GM12878 (cell line): ENCODE results near the gene PPP1R18. TPM values are rescaled to one million over a fixed set of nuclear protein-coding genes. Genes with fewer than 3 reads are reported as not detected.

Experiments used
- ATAC-seq: fragments of 200-7000 bp; cut with Tn5 transposase; 3 replicates; pipeline ENCODE4 v1.9.1; 2020; ENCODE audit warnings: mild to moderate bottlenecking, moderate library complexity
- BruUV-seq: library from RNA; stranded (reverse); fragments of 400-500 nt; replicated peaks from 2 replicates; lab custom pipeline; 2021; lab: Mats Ljungman, UMichigan
- CTCF ChIA-PET: fragments of 300-600 bp; sonication (Branson Sonifier 250); formaldehyde crosslinking; extraction: SDS; loops from one replicate; lab custom pipeline; 2021; ENCODE audit warnings: inconsistent platforms; lab: Yijun Ruan, JAX
- POLR2A ChIA-PET: fragments of 350-600 bp; formaldehyde crosslinking; extraction: SDS; loops from one replicate; lab custom pipeline; 2021; ENCODE audit warnings: inconsistent platforms; lab: Charles Lee
- RAD21 ChIA-PET: fragments of 300-600 bp; sonication (Branson Sonifier 250); formaldehyde crosslinking; loops from one replicate; lab custom pipeline; 2023; ENCODE audit warnings: antibody characterized with exemption; ENCODE audit not compliant: unreplicated experiment; lab: Charles Lee
- SMC1A ChIA-PET: fragments of 300-600 bp; sonication (Branson Sonifier 250); formaldehyde crosslinking; loops from one replicate; lab custom pipeline; 2023; ENCODE audit not compliant: unreplicated experiment, uncharacterized antibody; lab: Charles Lee
- DNase-seq: peaks from one replicate; pipeline ENCODE4 v3.0.0-alpha.2; 2011; ENCODE audit warnings: low read depth, low spot score
- FAIRE-seq: peaks from 3 replicates; lab custom pipeline; 2011; peaks lifted over from hg19 to GRCh38; lab: Jason Lieb, UNC
- H2AFZ ChIP-seq: 2 replicates; pipeline ENCODE4 v1.6.0; 2011; ENCODE audit warnings: low read depth, low read length, control low read depth; ENCODE audit not compliant: control insufficient read depth
- H3K27ac ChIP-seq: 2 replicates; pipeline ENCODE4 v1.5.1; 2011; ENCODE audit warnings: control low read depth; ENCODE audit not compliant: control insufficient read depth, insufficient read depth
- H3K27me3 ChIP-seq, 2 experiments: replicated peaks in 1 of 2; 2 replicates each; pipeline versions ENCODE4 v1.6.0 to v1.6.1; 2011; ENCODE audit warnings: low read length in 1 of 2; ENCODE audit not compliant: control insufficient read depth in 2 of 2, insufficient read depth in 2 of 2
- H3K36me3 ChIP-seq, 2 experiments: 2 replicates each; pipeline ENCODE4 v1.5.1; 2011; ENCODE audit warnings: low read length in 1 of 2; ENCODE audit not compliant: control insufficient read depth in 2 of 2, insufficient read depth in 2 of 2
- H3K4me1 ChIP-seq: 2 replicates; pipeline ENCODE4 v1.6.1; 2011; ENCODE audit warnings: mild to moderate bottlenecking, low read length, moderate library complexity, mixed read lengths; ENCODE audit not compliant: control insufficient read depth, insufficient read depth
- H3K4me2 ChIP-seq: 2 replicates; pipeline ENCODE4 v1.6.0; 2011; ENCODE audit warnings: control low read depth; ENCODE audit not compliant: control insufficient read depth, insufficient read depth
- H3K4me3 ChIP-seq: fragments of 200-600 bp; sonication (generic); 2 replicates; pipeline ENCODE4 v1.5.1; 2016
- H3K79me2 ChIP-seq: 2 replicates; pipeline ENCODE4 v1.6.0; 2011; ENCODE audit warnings: low read length; ENCODE audit not compliant: control insufficient read depth, insufficient read depth
- H3K9ac ChIP-seq: 2 replicates; pipeline ENCODE4 v1.8.0; 2011; ENCODE audit warnings: low read length, control low read depth, mixed read lengths; ENCODE audit not compliant: control insufficient read depth, insufficient read depth
- H3K9me3 ChIP-seq: replicated peaks from 3 replicates; pipeline ENCODE4 v1.5.1; 2011; ENCODE audit warnings: mild to moderate bottlenecking, low read length; ENCODE audit not compliant: control insufficient read depth, insufficient read depth
- H4K20me1 ChIP-seq: 2 replicates; pipeline ENCODE4 v1.6.0; 2011; ENCODE audit not compliant: control insufficient read depth, insufficient read depth
- BCL3 ChIP-seq: IDR thresholded peaks from 2 replicates; pipeline ENCODE4 v1.6.1; 2011; ENCODE audit warnings: borderline replicate concordance, low read depth, mild to moderate bottlenecking, moderate library complexity, low read length; ENCODE audit not compliant: insufficient read depth, poor library complexity, severe bottlenecking
- BCLAF1 ChIP-seq: fragments of 450-650 bp; IDR thresholded peaks from 2 replicates; pipeline ENCODE4 v1.6.1; 2017; ENCODE audit warnings: antibody characterized with exemption, mild to moderate bottlenecking, moderate library complexity
- CEBPB ChIP-seq, 2 experiments: fragments of 150-350 bp in 1 of 2; IDR thresholded peaks; 2 replicates each; pipeline ENCODE4 v1.6.1; 2012 to 2014; ENCODE audit warnings: low read depth in 2 of 2, low read length in 2 of 2, borderline replicate concordance in 1 of 2, inconsistent platforms in 1 of 2
- NKRF ChIP-seq: fragments of 450-650 bp; conservative IDR thresholded peaks from 2 replicates; pipeline ENCODE4 v1.6.1; 2017; ENCODE audit warnings: mild to moderate bottlenecking, moderate library complexity
- NRF1 ChIP-seq: conservative IDR thresholded peaks from 2 replicates; pipeline ENCODE4 v1.6.1; 2011; ENCODE audit warnings: mild to moderate bottlenecking, low read depth, low read length, improper control_type of control experiment
- PML ChIP-seq: IDR thresholded peaks from 2 replicates; pipeline ENCODE4 v1.6.1; 2012; ENCODE audit warnings: low read length, inconsistent platforms
- POLR2AphosphoS2 ChIP-seq: IDR thresholded peaks from 2 replicates; pipeline ENCODE4 v1.6.1; 2011; ENCODE audit warnings: low read depth, mild to moderate bottlenecking, low read length, improper control_type of control experiment, moderate library complexity
- ZBED1 ChIP-seq: IDR thresholded peaks from 2 replicates; pipeline ENCODE4 v1.6.1; 2016; ENCODE audit warnings: borderline replicate concordance
- ZNF592 ChIP-seq: fragments of 450-650 bp; IDR thresholded peaks from 2 replicates; pipeline ENCODE4 v1.6.1; 2017; ENCODE audit warnings: mild to moderate bottlenecking, moderate library complexity
- WGBS: methylation state at CpG from one replicate; pipeline ENCODE4 v1.1.6; 2016; ENCODE audit warnings: low lambda C conversion rate; ENCODE audit not compliant: insufficient replicate concordance, insufficient coverage; ENCODE audit errors: missing lambda C conversion rate; 5-methylcytosine and 5-hydroxymethylcytosine counted together
- in situ Hi-C: fragments of 300-500 bp; cut with MboI; formaldehyde crosslinking; loops from 9 replicates; pipeline ENCODE4 v1.14.3; 2018; ENCODE audit warnings: mixed read lengths
- intact Hi-C: fragments of 100-400 bp; cut with micrococcal nuclease; formaldehyde crosslinking; loops from one replicate; pipeline ENCODE4 v1.14.2; 2022; ENCODE audit not compliant: unreplicated experiment
- polyA plus RNA-seq, 11 experiments: library from polyadenylated mRNA; depleted of rRNA in 4 of 11; unstranded in 6 of 11; stranded (reverse) in 5 of 11; fragments of >200 nt; fragmentation: Nextera tagmentation in 4 of 11; fragmentation: Illumina TruSeq in 1 of 11; extraction: Ambion mirVana in 4 of 11; extraction: Trizol in 1 of 11; gene quantifications; 1 replicate in 1 of 11; 2 replicates in 10 of 11; pipeline versions ENCODE4 v1.2.1 to v1.2.3, GENCODE V29; 2011 to 2016; ENCODE audit warnings: inconsistent platforms in 2 of 11, missing spikeins in 2 of 11, low read depth in 1 of 11
- total RNA-seq, 4 experiments: library from RNA; depleted of rRNA in 3 of 4; stranded (reverse); fragments of >200 nt in 3 of 4; fragmentation: Illumina TruSeq in 1 of 4; extraction: Trizol in 1 of 4; gene quantifications; 2 replicates each; pipeline versions ENCODE4 v1.2.1 to v1.2.3, GENCODE V29; 2013 to 2021

Gene PPP1R18
- total and polyA plus RNA-seq, 10 of the 15 experiments (the other 5 are each of a cell fraction or from before 2014, with no cell fraction given): 21.0 to 119 (median 52.6) TPM

GRCh38 chr6:30721198-30722024, 35.0 kb upstream of the PPP1R18 start:
- peaks cover 81% of the 10 kb centered on the region for H3K79me2 ChIP-seq
- H3K36me3 ChIP-seq: peaks cover 21 to 24% of the 10 kb centered on the region in 2 experiments
- H3K4me1 ChIP-seq: peaks cover 13% of the 10 kb centered on the region
- no peak for TF ChIP-seq PML
- TF ChIP-seq BCLAF1: no peak; the same call in 1 of the 2 replicates
- no peak for TF ChIP-seq CEBPB (IDR thresholded peaks at IDR 0.05; ENCODE audit: borderline replicate concordance in 1 of 2, low read depth in 2 of 2, low read length in 2 of 2)
- TF ChIP-seq NKRF: peak; percentile 81
- TF ChIP-seq ZNF592: no peak
- peak; percentile 71 for TF ChIP-seq NRF1
- peak; percentile 14; the same call in 1 of the 2 replicates for TF ChIP-seq ZBED1
- peak; percentile 58 for TF ChIP-seq BCL3
- peak; percentile 58; the same call in 1 of the 2 replicates for TF ChIP-seq POLR2AphosphoS2

More at GRCh38 chr6:30721198-30722024, 35.0 kb upstream of the PPP1R18 start:
- Histone ChIP-seq H2AFZ (0 out of 2 replicates have a peak overlapping the region, but pooled peaks have one; percentile 15), H3K9ac (peak overlapping the region; percentile 86), H3K27ac (peak overlapping the region; percentile 96), H3K4me3 (peak overlapping the region; percentile 90), H3K4me2 (peak overlapping the region; percentile 81), H4K20me1 (peaks cover 10% of the 10 kb centered on the region), H3K27me3 (no peaks in the 10 kb centered on the region), H3K9me3 (no peaks in the 10 kb centered on the region)
- CTCF ChIA-PET: interaction anchor here (0.7 to 22.7 kb wide), 27 partner anchors 10 to 239 kb away, joined by 3 to 487 read pairs (median 6); partner anchors contain the start of genes DDR1, DHX16, NRM and VARS2
- DNase-seq (no peak), FAIRE-seq (no peak), ATAC-seq (peak; percentile 35)
- 1% methylated on average over 48 of the region's 71 CpGs for WGBS
- intact Hi-C loops: loop anchor here (1.0 kb wide), 1 partner anchor 42 kb away; no protein-coding TSS in a partner anchor
- RAD21 ChIA-PET: interaction anchor here (0.8 to 11.2 kb wide), 8 partner anchors 10 to 366 kb away, joined by 3 to 209 read pairs (median 12); partner anchors contain the start of genes DHX16 and NRM
- in situ Hi-C loops: no loop called here
- no TSS peak for BruUV-seq
- POLR2A ChIA-PET: interaction anchor here (1.5 to 11.6 kb wide), 7 partner anchors 11 to 106 kb away, joined by 4 to 200 read pairs (median 8); partner anchors contain the start of gene NRM
- SMC1A ChIA-PET: interaction anchor here (1.0 to 17.7 kb wide), 14 partner anchors 10 to 180 kb away, joined by 3 to 265 read pairs (median 4); partner anchors contain the start of gene DHX16
